ENCODE data around the gene LGALS3BP. TPM values are rescaled to one million over a fixed set of nuclear protein-coding genes. Genes with fewer than 3 reads are reported as not detected.
A peak's percentile ranks its signal among the peaks of the same experiment; 100 is the strongest.

LGALS3BP gene
- total and polyA plus RNA-seq, 2 of the 13 experiments (the other 11 are each of a cell fraction or from before 2014, with no cell fraction given): 137 to 332 TPM

DNA sequence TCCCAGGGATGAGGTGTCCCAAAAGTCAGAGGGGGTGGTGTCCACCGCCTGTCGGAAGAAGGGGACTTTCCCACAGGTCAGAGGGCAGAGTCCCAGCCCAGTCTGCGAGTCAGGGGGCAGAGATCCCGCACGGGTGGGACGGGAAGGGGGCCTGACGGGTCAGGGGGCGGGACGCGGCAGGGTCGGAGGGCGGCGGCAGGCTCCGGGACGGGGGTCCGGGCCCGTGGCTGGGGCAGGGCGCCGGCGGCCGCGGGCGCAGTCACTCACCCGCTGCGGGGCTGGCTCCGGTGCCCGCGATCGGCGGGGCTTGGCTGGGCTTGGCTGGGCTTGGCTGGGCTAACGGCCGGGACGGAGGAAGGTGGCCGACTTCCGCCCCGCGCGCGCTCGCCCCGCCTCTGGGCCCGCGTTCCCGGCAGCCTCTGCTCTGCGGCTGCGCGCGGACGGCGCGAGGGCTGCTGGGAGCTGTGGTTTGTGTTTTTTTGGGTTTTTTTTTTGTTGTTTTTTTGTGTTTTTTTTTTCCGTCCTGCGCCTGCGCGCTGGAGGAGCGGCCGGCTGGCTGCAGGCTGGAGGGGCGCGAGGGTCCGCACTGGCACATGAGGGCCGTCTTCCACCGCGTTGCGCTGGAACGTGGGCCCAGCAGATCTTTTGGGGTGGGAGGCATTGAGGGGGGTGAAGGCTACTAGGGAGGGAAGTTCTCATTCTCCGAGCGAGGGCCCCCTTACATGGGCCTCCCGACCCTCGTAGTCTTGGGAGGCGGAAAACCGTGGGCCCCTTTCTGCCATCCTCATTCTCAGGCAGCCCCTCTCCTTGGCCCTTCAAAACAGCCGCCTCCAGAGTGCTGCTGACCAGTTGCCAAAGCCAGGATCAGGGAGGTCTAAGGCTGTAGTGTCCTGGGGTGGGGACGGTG, 29.9 kb upstream of the LGALS3BP start, which contains the start of gene CANT1 (continued):
- no peak for TF ChIP-seq CREB3 (CRISPR knock-in tag; IDR thresholded peaks at IDR 0.05)
- no peak for TF ChIP-seq THYN1 (CRISPR knock-in tag; IDR thresholded peaks at IDR 0.05; ENCODE audit: borderline replicate concordance, low read depth)
- peak; percentile 65 for TF ChIP-seq TBL1XR1 (IDR thresholded peaks at IDR 0.05; ENCODE audit: borderline replicate concordance, low read length, partially characterized antibody)
- peak; percentile 76; the same call in 1 of the 2 replicates for TF ChIP-seq SIN3A (IDR thresholded peaks at IDR 0.05; ENCODE audit: borderline replicate concordance, low read depth, low read length)
- no peak for TF ChIP-seq ZNF589 (CRISPR knock-in tag; conservative IDR thresholded peaks at IDR 0.05)
- TF ChIP-seq, protein P1, sequence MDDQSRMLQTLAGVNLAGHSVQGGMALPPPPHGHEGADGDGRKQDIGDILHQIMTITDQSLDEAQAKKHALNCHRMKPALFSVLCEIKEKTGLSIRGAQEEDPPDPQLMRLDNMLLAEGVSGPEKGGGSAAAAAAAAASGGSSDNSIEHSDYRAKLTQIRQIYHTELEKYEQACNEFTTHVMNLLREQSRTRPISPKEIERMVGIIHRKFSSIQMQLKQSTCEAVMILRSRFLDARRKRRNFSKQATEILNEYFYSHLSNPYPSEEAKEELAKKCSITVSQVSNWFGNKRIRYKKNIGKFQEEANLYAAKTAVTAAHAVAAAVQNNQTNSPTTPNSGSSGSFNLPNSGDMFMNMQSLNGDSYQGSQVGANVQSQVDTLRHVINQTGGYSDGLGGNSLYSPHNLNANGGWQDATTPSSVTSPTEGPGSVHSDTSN (CRISPR knock-in tag; IDR thresholded peaks at IDR 0.05; ENCODE audit: borderline replicate concordance): no peak
- TF ChIP-seq ZNF619 (CRISPR knock-in tag; IDR thresholded peaks at IDR 0.05): no peak
- TF ChIP-seq KAT2B (IDR thresholded peaks at IDR 0.05; ENCODE audit: borderline replicate concordance, low read depth, low read length): no peak
- peak; percentile 85 for TF ChIP-seq E2F1 (CRISPR knock-in tag; IDR thresholded peaks at IDR 0.05)
- TF ChIP-seq KLF9 (CRISPR knock-in tag; IDR thresholded peaks at IDR 0.05; ENCODE audit: low read depth): no peak
- no peak for TF ChIP-seq ZMAT5 (CRISPR knock-in tag; IDR thresholded peaks at IDR 0.05; ENCODE audit: borderline replicate concordance, low read depth)
- no peak for TF ChIP-seq PRMT3 (CRISPR knock-in tag; IDR thresholded peaks at IDR 0.05; ENCODE audit: borderline replicate concordance, low read depth)
- peak; percentile 59; the same call in 1 of the 2 replicates for TF ChIP-seq ZNF510 (CRISPR knock-in tag; IDR thresholded peaks at IDR 0.05; ENCODE audit: low read depth)
- TF ChIP-seq, protein P2, sequence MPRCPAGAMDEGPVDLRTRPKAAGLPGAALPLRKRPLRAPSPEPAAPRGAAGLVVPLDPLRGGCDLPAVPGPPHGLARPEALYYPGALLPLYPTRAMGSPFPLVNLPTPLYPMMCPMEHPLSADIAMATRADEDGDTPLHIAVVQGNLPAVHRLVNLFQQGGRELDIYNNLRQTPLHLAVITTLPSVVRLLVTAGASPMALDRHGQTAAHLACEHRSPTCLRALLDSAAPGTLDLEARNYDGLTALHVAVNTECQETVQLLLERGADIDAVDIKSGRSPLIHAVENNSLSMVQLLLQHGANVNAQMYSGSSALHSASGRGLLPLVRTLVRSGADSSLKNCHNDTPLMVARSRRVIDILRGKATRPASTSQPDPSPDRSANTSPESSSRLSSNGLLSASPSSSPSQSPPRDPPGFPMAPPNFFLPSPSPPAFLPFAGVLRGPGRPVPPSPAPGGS (CRISPR knock-in tag; IDR thresholded peaks at IDR 0.05): no peak
- TF ChIP-seq ZNF232 (CRISPR knock-in tag; IDR thresholded peaks at IDR 0.05; ENCODE audit: borderline replicate concordance): no peak
- peak; percentile 68; the same call in 1 of the 2 replicates for TF ChIP-seq NFKB2 (CRISPR knock-in tag; IDR thresholded peaks at IDR 0.05; ENCODE audit: borderline replicate concordance)
- TF ChIP-seq TIGD3 (CRISPR knock-in tag; IDR thresholded peaks at IDR 0.05; ENCODE audit: borderline replicate concordance): no peak
- TF ChIP-seq ZNF577 (CRISPR knock-in tag; IDR thresholded peaks at IDR 0.05; ENCODE audit: borderline replicate concordance, low read depth): no peak
- no peak; the same call in 1 of the 2 replicates for TF ChIP-seq ZNF839 (CRISPR knock-in tag; IDR thresholded peaks at IDR 0.05; ENCODE audit: borderline replicate concordance)
- no peak for TF ChIP-seq DPF2 (CRISPR knock-in tag; IDR thresholded peaks at IDR 0.05; ENCODE audit: borderline replicate concordance, low read depth)
- TF ChIP-seq PAWR (CRISPR knock-in tag; IDR thresholded peaks at IDR 0.05; ENCODE audit: borderline replicate concordance): no peak

Data from HepG2 (cell line).